H9 (cell line): ENCODE results near the gene PCID2. TPM values are rescaled to one million over a fixed set of nuclear protein-coding genes. Genes with fewer than 3 reads are reported as not detected.

Experiments used
- DNase-seq: peaks from one replicate; pipeline ENCODE4 v3.0.0-alpha.2; 2017
- H2AFZ ChIP-seq: one replicate; pipeline ENCODE4 v1.6.1; 2013; ENCODE audit warnings: mild to moderate bottlenecking, low read length, control low read depth, moderate library complexity
- H2AK5ac ChIP-seq: 2 replicates; pipeline ENCODE4 v1.6.1; 2013; ENCODE audit warnings: low read length, control low read depth, mixed read lengths; ENCODE audit not compliant: insufficient read length
- H2BK120ac ChIP-seq: one replicate; pipeline ENCODE4 v1.6.1; 2013; ENCODE audit warnings: low read depth, mild to moderate bottlenecking, low read length, control low read depth, inconsistent platforms; ENCODE audit not compliant: poor library complexity, severe bottlenecking
- H2BK12ac ChIP-seq: 2 replicates; pipeline ENCODE4 v1.6.1; 2013; ENCODE audit warnings: low read length, control low read depth, mixed read lengths, low read depth; ENCODE audit not compliant: insufficient read length
- H2BK15ac ChIP-seq: 2 replicates; pipeline ENCODE4 v1.6.1; 2013; ENCODE audit warnings: low read depth, low read length, control low read depth
- H2BK20ac ChIP-seq: one replicate; pipeline ENCODE4 v1.6.1; 2013; ENCODE audit warnings: low read depth, mild to moderate bottlenecking, low read length, control low read depth, inconsistent platforms; ENCODE audit not compliant: poor library complexity, severe bottlenecking
- H2BK5ac ChIP-seq: 2 replicates; pipeline ENCODE4 v1.6.1; 2013; ENCODE audit warnings: low read length, control low read depth, mixed read lengths; ENCODE audit not compliant: insufficient read length
- H3K14ac ChIP-seq: 2 replicates; pipeline ENCODE4 v1.6.1; 2013; ENCODE audit warnings: low read length, control low read depth; ENCODE audit not compliant: insufficient read depth
- H3K18ac ChIP-seq: 2 replicates; pipeline ENCODE4 v1.6.1; 2013; ENCODE audit warnings: low read depth, mild to moderate bottlenecking, mixed read lengths, low read length, control low read depth; ENCODE audit not compliant: insufficient read length
- H3K23ac ChIP-seq: 2 replicates; pipeline ENCODE4 v1.6.1; 2013; ENCODE audit warnings: low read length, control low read depth, mixed read lengths, low read depth; ENCODE audit not compliant: insufficient read length
- H3K23me2 ChIP-seq: 2 replicates; pipeline ENCODE4 v1.6.1; 2013; ENCODE audit warnings: low read depth, mild to moderate bottlenecking, mixed read lengths, low read length, control low read depth; ENCODE audit not compliant: insufficient read length, poor library complexity, severe bottlenecking
- H3K27ac ChIP-seq: 2 replicates; pipeline ENCODE4 v1.5.1; 2013; ENCODE audit warnings: low read length, control low read depth, mixed read lengths, low read depth; ENCODE audit not compliant: insufficient read length
- H3K27me3 ChIP-seq: 2 replicates; pipeline ENCODE4 v1.6.1; 2013; ENCODE audit warnings: low read length, control low read depth, inconsistent platforms; ENCODE audit not compliant: insufficient read depth
- H3K4ac ChIP-seq: 2 replicates; pipeline ENCODE4 v1.6.1; 2013; ENCODE audit warnings: low read depth, mild to moderate bottlenecking, control low read depth, inconsistent platforms, low read length, moderate library complexity
- H3K4me1 ChIP-seq: 2 replicates; pipeline ENCODE4 v1.6.1; 2013; ENCODE audit warnings: low read length, control low read depth, inconsistent platforms; ENCODE audit not compliant: insufficient read depth
- H3K4me2 ChIP-seq: 2 replicates; pipeline ENCODE4 v1.6.1; 2013; ENCODE audit warnings: low read length, control low read depth, mixed read lengths; ENCODE audit not compliant: insufficient read length, insufficient read depth
- H3K56ac ChIP-seq: 2 replicates; pipeline ENCODE4 v1.6.1; 2013; ENCODE audit warnings: low read depth, mild to moderate bottlenecking, mixed read lengths, low read length, control low read depth; ENCODE audit not compliant: insufficient read length
- H3K79me1 ChIP-seq: 2 replicates; pipeline ENCODE4 v1.6.1; 2013; ENCODE audit warnings: low read depth, mild to moderate bottlenecking, moderate library complexity, low read length, control low read depth, inconsistent platforms; ENCODE audit not compliant: insufficient read depth, poor library complexity, severe bottlenecking
- H3K79me2 ChIP-seq: 2 replicates; pipeline ENCODE4 v1.6.1; 2013; ENCODE audit warnings: low read length, control low read depth, inconsistent platforms; ENCODE audit not compliant: insufficient read depth
- H3K9ac ChIP-seq: 2 replicates; pipeline ENCODE4 v1.6.1; 2013; ENCODE audit warnings: low read length, control low read depth, mixed read lengths; ENCODE audit not compliant: insufficient read length; ENCODE audit errors: extremely low read depth
- H3K9me3 ChIP-seq: one replicate; pipeline ENCODE4 v1.6.1; 2013; ENCODE audit warnings: low read depth, low read length, inconsistent platforms; ENCODE audit not compliant: control insufficient read depth
- H3T11ph ChIP-seq: one replicate; pipeline ENCODE4 v1.6.1; 2013; ENCODE audit warnings: mild to moderate bottlenecking, low read length, control low read depth, inconsistent platforms
- H4K20me1 ChIP-seq: one replicate; pipeline ENCODE4 v1.6.1; 2013; ENCODE audit not compliant: control insufficient read depth, insufficient read length, insufficient read depth
- H4K5ac ChIP-seq: 2 replicates; pipeline ENCODE4 v1.6.1; 2013; ENCODE audit warnings: low read depth, mild to moderate bottlenecking, mixed read lengths, low read length, control low read depth; ENCODE audit not compliant: insufficient read length
- H4K8ac ChIP-seq: replicated peaks from 2 replicates; pipeline ENCODE4 v1.6.1; 2013; ENCODE audit warnings: low read length, control low read depth, mixed read lengths, low read depth; ENCODE audit not compliant: insufficient read length
- H4K91ac ChIP-seq: 2 replicates; pipeline ENCODE4 v1.6.1; 2013; ENCODE audit warnings: low read depth, mild to moderate bottlenecking, moderate library complexity, mixed read lengths, low read length, control low read depth; ENCODE audit not compliant: insufficient read length
- H3K27ac Mint-ChIP-seq, 3 experiments: 2 replicates in 2 of 3; 3 replicates in 1 of 3; pipeline ENCODE4 v1.8.0; 2020 to 2021; ENCODE audit warnings: mixed read lengths in 3 of 3, mild to moderate bottlenecking in 1 of 3, moderate library complexity in 1 of 3
- H3K27me3 Mint-ChIP-seq: 2 replicates; pipeline ENCODE4 v1.8.0; 2021; ENCODE audit warnings: low read depth, mild to moderate bottlenecking, moderate library complexity, mixed read lengths
- H3K36me3 Mint-ChIP-seq, 3 experiments: 2 replicates in 2 of 3; 3 replicates in 1 of 3; pipeline ENCODE4 v1.8.0; 2020 to 2021; ENCODE audit warnings: low read depth in 3 of 3, mixed read lengths in 3 of 3; ENCODE audit not compliant: insufficient read depth in 1 of 3
- H3K4me1 Mint-ChIP-seq, 2 experiments: 2 replicates each; pipeline ENCODE4 v1.8.0; 2020; ENCODE audit warnings: mixed read lengths in 2 of 2
- H3K4me3 Mint-ChIP-seq, 2 experiments: 2 replicates in 1 of 2; 3 replicates in 1 of 2; pipeline ENCODE4 v1.8.0; 2020 to 2021; ENCODE audit warnings: mild to moderate bottlenecking in 2 of 2, mixed read lengths in 2 of 2, moderate library complexity in 1 of 2
- H3K9me3 Mint-ChIP-seq, 2 experiments: 2 replicates in 1 of 2; 3 replicates in 1 of 2; pipeline ENCODE4 v1.8.0; 2020; ENCODE audit warnings: mild to moderate bottlenecking in 2 of 2, mixed read lengths in 2 of 2, moderate library complexity in 1 of 2
- WGBS: extraction: QIAGEN DNeasy Blood & Tissue Kit; methylation state at CpG from one replicate; pipeline ENCODE4 v1.1.7; 2013; ENCODE audit warnings: missing lambda C conversion rate, low lambda C conversion rate, mixed read lengths; ENCODE audit not compliant: insufficient read length; ENCODE audit errors: extremely low coverage; 5-methylcytosine and 5-hydroxymethylcytosine counted together
- total RNA-seq: library from RNA; stranded (reverse); gene quantifications from 2 replicates; pipeline ENCODE4 v1.2.1, GENCODE V29; 2021
- TF ChIP-seq, protein P1 (sequence below): fragments of 200-600 bp; sonication (generic); conservative IDR thresholded peaks from 3 replicates; pipeline ENCODE4 v1.8.0; 2021; ENCODE audit warnings: antibody characterized with exemption, mild to moderate bottlenecking

PCID2 gene
- total RNA-seq, 1 experiment from 2014 or later = 66.0 TPM

DNA sequence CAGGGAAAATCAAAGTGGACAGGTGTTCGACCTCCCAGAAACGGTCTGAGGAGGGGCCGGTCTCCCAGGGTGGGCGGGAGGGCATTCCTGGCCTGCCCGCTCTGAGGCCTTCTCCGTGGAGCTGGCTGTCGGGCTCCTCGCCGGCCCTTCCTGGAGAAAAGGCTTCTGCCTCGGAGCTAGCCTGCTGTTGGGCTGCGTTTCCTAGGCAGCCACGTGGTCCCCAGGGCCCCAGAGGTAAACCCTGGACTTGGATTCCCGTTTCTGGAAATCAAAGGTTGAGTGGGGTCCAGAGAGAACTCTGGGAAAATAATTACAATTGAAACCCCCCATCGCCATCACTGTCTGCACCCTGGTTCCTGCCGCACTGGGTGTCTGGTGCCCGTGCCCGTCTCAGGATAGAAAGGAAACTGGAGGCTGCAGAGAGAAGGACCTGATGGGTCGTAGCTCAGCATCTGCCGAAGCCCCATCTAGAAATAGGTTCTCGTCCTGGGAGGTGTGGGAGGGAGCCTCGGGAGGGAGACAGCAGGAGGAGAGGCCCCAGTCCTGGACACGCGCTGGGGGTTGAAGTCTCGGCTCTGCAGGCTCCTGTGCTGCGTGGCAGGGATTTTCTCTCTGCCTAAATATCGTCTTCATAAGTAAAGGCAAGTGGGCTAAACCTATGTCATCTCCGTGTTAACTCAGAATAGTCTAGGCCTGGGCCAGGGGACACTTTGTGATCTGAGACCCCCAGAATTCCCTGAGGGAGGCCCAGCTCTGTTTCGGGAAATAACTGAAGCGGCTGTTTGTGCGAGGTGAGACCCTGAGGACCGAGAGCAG is 57.7 kb downstream of the PCID2 start:
- no CpG with 5 or more reads among the region's 31 CpGs for WGBS
- no peak overlapping the region for H2BK5ac ChIP-seq
- H2BK20ac ChIP-seq = no peak overlapping the region
- H3K4me3 Mint-ChIP-seq = no peak overlapping the region
- no peak overlapping the region for H3K4ac ChIP-seq
- no peak overlapping the region for H4K8ac ChIP-seq
- peak; percentile 21 for DNase-seq
- no peaks in the 10 kb centered on the region for H3K79me2 ChIP-seq
- H3K56ac ChIP-seq = no peak overlapping the region
- no peaks in the 10 kb centered on the region for H3K9me3 ChIP-seq
- H2BK12ac ChIP-seq = no peak overlapping the region
- H4K91ac ChIP-seq = no peak overlapping the region
- no peak overlapping the region for H4K5ac ChIP-seq
- peaks cover 32% of the 10 kb centered on the region for H3K27me3 Mint-ChIP-seq
- no peaks in the 10 kb centered on the region for H3K79me1 ChIP-seq
- no peak overlapping the region for H2BK15ac ChIP-seq
- H3K23me2 ChIP-seq = peaks cover 12% of the 10 kb centered on the region
- H2AK5ac ChIP-seq = no peak overlapping the region
- no peak overlapping the region for H3K18ac ChIP-seq
- no peak overlapping the region for H3K9ac ChIP-seq
- H2BK120ac ChIP-seq = no peak overlapping the region
- H3K4me1 Mint-ChIP-seq = peaks cover 24 to 27% of the 10 kb centered on the region in 2 experiments
- H3K4me2 ChIP-seq = no peak overlapping the region
- no peaks in the 10 kb centered on the region for H4K20me1 ChIP-seq
- no peak overlapping the region for H2AFZ ChIP-seq
- no peak overlapping the region for H3K14ac ChIP-seq
- no peaks in the 10 kb centered on the region; the same call in 1 of the 2 replicates for H3K27me3 ChIP-seq
- no peak overlapping the region for H3K27ac Mint-ChIP-seq
- TF ChIP-seq, protein P1, sequence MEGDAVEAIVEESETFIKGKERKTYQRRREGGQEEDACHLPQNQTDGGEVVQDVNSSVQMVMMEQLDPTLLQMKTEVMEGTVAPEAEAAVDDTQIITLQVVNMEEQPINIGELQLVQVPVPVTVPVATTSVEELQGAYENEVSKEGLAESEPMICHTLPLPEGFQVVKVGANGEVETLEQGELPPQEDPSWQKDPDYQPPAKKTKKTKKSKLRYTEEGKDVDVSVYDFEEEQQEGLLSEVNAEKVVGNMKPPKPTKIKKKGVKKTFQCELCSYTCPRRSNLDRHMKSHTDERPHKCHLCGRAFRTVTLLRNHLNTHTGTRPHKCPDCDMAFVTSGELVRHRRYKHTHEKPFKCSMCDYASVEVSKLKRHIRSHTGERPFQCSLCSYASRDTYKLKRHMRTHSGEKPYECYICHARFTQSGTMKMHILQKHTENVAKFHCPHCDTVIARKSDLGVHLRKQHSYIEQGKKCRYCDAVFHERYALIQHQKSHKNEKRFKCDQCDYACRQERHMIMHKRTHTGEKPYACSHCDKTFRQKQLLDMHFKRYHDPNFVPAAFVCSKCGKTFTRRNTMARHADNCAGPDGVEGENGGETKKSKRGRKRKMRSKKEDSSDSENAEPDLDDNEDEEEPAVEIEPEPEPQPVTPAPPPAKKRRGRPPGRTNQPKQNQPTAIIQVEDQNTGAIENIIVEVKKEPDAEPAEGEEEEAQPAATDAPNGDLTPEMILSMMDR = no peak
- H3K9me3 Mint-ChIP-seq = peaks cover 0 to 3% of the 10 kb centered on the region in 2 experiments; a peak in 3 of 5 replicates
- H3K23ac ChIP-seq = no peak overlapping the region
- H3K27ac ChIP-seq = no peak overlapping the region
- no peak overlapping the region for H3T11ph ChIP-seq
- H3K36me3 Mint-ChIP-seq = peaks cover 0 to 4% (median 0%) of the 10 kb centered on the region in 3 experiments; a peak in 3 of 7 replicates
- H3K4me1 ChIP-seq = no peaks in the 10 kb centered on the region
